SK-N-SH (cell line): Measurements from ENCODE around the gene FAM107B. TPM values are rescaled to one million over a fixed set of nuclear protein-coding genes. Genes with fewer than 3 reads are reported as not detected.

ENCODE experiments used
- CTCF ChIA-PET: fragments of 300-600, 350-600 bp; formaldehyde crosslinking; extraction: SDS; loops from one replicate; lab custom pipeline; 2021; lab: Yijun Ruan, JAX
- POLR2A ChIA-PET: fragments of 350-600 bp; sonication (Branson Sonifier 250); formaldehyde crosslinking; extraction: SDS; loops from one replicate; lab custom pipeline; 2020; ENCODE audit warnings: antibody characterized with exemption, inconsistent platforms; lab: Yijun Ruan, JAX
- DNase-seq: peaks from one replicate; pipeline ENCODE4 v3.0.0; 2012
- H2AFZ ChIP-seq: fragments of 200-600 bp; sonication (generic); 2 replicates; pipeline ENCODE4 v1.8.1; 2016; ENCODE audit warnings: antibody characterized with exemption, mild to moderate bottlenecking, low read depth
- H3F3A ChIP-seq: fragments of 200-600 bp; sonication (generic); replicated peaks from 2 replicates; pipeline ENCODE3; 2016; ENCODE audit warnings: antibody characterized with exemption, mild to moderate bottlenecking; ENCODE audit not compliant: insufficient read depth
- H3K27ac ChIP-seq, 2 experiments: fragments of 200-500 bp in 1 of 2; fragments of 200-600 bp in 1 of 2; sonication (Bioruptor generic) in 1 of 2; sonication (generic), shearing (Covaris generic) in 1 of 2; 2 replicates each; pipeline versions ENCODE4 v1.5.1 to v1.6.1; 2014 to 2016; ENCODE audit warnings: low read depth in 2 of 2, inconsistent platforms in 1 of 2, low read length in 1 of 2, mild to moderate bottlenecking in 1 of 2, mixed read lengths in 1 of 2
- H3K27me3 ChIP-seq: fragments of 200-600 bp; sonication (generic), shearing (Covaris generic); 2 replicates; pipeline ENCODE4 v1.6.1; 2016; ENCODE audit warnings: mixed run types; ENCODE audit not compliant: insufficient read depth
- H3K36me3 ChIP-seq, 2 experiments: fragments of 200-500 bp in 1 of 2; fragments of 200-600 bp in 1 of 2; sonication (Bioruptor generic) in 1 of 2; sonication (generic) in 1 of 2; replicated peaks in 1 of 2; 2 replicates each; pipeline versions ENCODE3 to v1.5.1; 2014 to 2016; ENCODE audit warnings: low read length in 1 of 2, mild to moderate bottlenecking in 1 of 2; ENCODE audit not compliant: insufficient read depth in 2 of 2, control insufficient read depth in 1 of 2
- H3K4me1 ChIP-seq, 2 experiments: fragments of 200-500 bp in 1 of 2; fragments of 200-600 bp in 1 of 2; sonication (Bioruptor generic) in 1 of 2; sonication (generic), shearing (Covaris generic) in 1 of 2; 2 replicates each; pipeline versions ENCODE4 v1.5.1 to v1.6.1; 2014 to 2016; ENCODE audit warnings: low read depth in 1 of 2, low read length in 1 of 2, mixed run types in 1 of 2; ENCODE audit not compliant: insufficient read depth in 2 of 2, control insufficient read depth in 1 of 2
- H3K4me2 ChIP-seq: fragments of 200-600 bp; sonication (generic), shearing (Covaris generic); 2 replicates; pipeline ENCODE4 v1.6.1; 2017; ENCODE audit warnings: mixed run types
- H3K4me3 ChIP-seq, 2 experiments: fragments of 200-500 bp in 1 of 2; fragments of 200-600 bp in 1 of 2; sonication (Bioruptor generic) in 1 of 2; sonication (generic), shearing (Covaris generic) in 1 of 2; 2 replicates each; pipeline versions ENCODE4 v1.5.1 to v1.8.1; 2014 to 2016; ENCODE audit warnings: low read depth in 2 of 2, inconsistent platforms in 1 of 2, low read length in 1 of 2, mild to moderate bottlenecking in 1 of 2, mixed read lengths in 1 of 2, moderate library complexity in 1 of 2
- H3K79me2 ChIP-seq: fragments of 200-600 bp; sonication (generic); 2 replicates; pipeline ENCODE4 v1.8.1; 2017; ENCODE audit warnings: mild to moderate bottlenecking; ENCODE audit not compliant: insufficient read depth
- H3K9ac ChIP-seq: fragments of 200-600 bp; sonication (generic); 2 replicates; pipeline ENCODE4 v1.6.1; 2017; ENCODE audit warnings: mixed run types
- H3K9me2 ChIP-seq: fragments of 200-600 bp; sonication (generic); 2 replicates; pipeline ENCODE4 v1.6.1; 2017; ENCODE audit warnings: mixed run types
- H3K9me3 ChIP-seq: fragments of 200-600 bp; sonication (generic); 2 replicates; pipeline ENCODE4 v1.6.1; 2017; ENCODE audit warnings: mixed run types, mild to moderate bottlenecking, moderate library complexity
- H4K20me1 ChIP-seq: fragments of 200-600 bp; sonication (generic); 2 replicates; pipeline ENCODE4 v1.6.1; 2017; ENCODE audit warnings: mild to moderate bottlenecking, mixed run types; ENCODE audit not compliant: insufficient read depth
- ELF1 ChIP-seq: IDR thresholded peaks from 2 replicates; pipeline ENCODE4 v1.4.0; 2012
- EP300 ChIP-seq, 2 experiments: IDR thresholded peaks; 2 replicates each; pipeline versions ENCODE4 v1.4.0 to v1.6.1; 2012; ENCODE audit warnings: borderline replicate concordance in 1 of 2, low read depth in 1 of 2, low read length in 1 of 2
- FOSL2 ChIP-seq: IDR thresholded peaks from 2 replicates; pipeline ENCODE4 v1.4.0; 2012; ENCODE audit warnings: low read depth, mild to moderate bottlenecking, moderate library complexity, borderline replicate concordance
- FOXM1 ChIP-seq: IDR thresholded peaks from 2 replicates; pipeline ENCODE4 v1.4.0; 2012; ENCODE audit warnings: low read depth, mild to moderate bottlenecking
- GABPA ChIP-seq: IDR thresholded peaks from 2 replicates; pipeline ENCODE4 v1.4.0; 2012; ENCODE audit warnings: low read depth, mild to moderate bottlenecking
- MEF2A ChIP-seq: IDR thresholded peaks from 2 replicates; pipeline ENCODE4 v1.4.0; 2012; ENCODE audit warnings: low read depth, borderline replicate concordance
- MXI1 ChIP-seq: IDR thresholded peaks from 2 replicates; pipeline ENCODE4 v1.6.1; 2012; ENCODE audit warnings: mild to moderate bottlenecking, low read depth, low read length, improper control_type of control experiment
- NFIC ChIP-seq: IDR thresholded peaks from 2 replicates; pipeline ENCODE4 v1.4.0; 2012; ENCODE audit warnings: borderline replicate concordance
- RCOR1 ChIP-seq: fragments of 150-350 bp; IDR thresholded peaks from 2 replicates; pipeline ENCODE4 v1.6.1; 2017; ENCODE audit warnings: antibody characterized with exemption, low read length
- RXRA ChIP-seq: IDR thresholded peaks from 2 replicates; pipeline ENCODE4 v1.4.0; 2012; ENCODE audit warnings: low read depth, mild to moderate bottlenecking, borderline replicate concordance
- SIN3A ChIP-seq: IDR thresholded peaks from 2 replicates; pipeline ENCODE4 v1.6.1; 2012; ENCODE audit warnings: low read depth, mild to moderate bottlenecking, low read length, moderate library complexity, borderline replicate concordance
- TAF1 ChIP-seq: IDR thresholded peaks from 2 replicates; pipeline ENCODE4 v1.6.1; 2012; ENCODE audit warnings: low read depth, mild to moderate bottlenecking, low read length, moderate library complexity, borderline replicate concordance
- TCF12 ChIP-seq: IDR thresholded peaks from 2 replicates; pipeline ENCODE4 v1.4.0; 2012
- WGBS: methylation state at CpG from one replicate; pipeline ENCODE4 v1.1.6; 2017; ENCODE audit warnings: low lambda C conversion rate; 5-methylcytosine and 5-hydroxymethylcytosine counted together
- polyA plus RNA-seq, 3 experiments: library from polyadenylated mRNA; depleted of rRNA; stranded (reverse); fragments of >200 nt; gene quantifications; 2 replicates each; pipeline ENCODE4 v1.2.3, GENCODE V29; 2012
- TF ChIP-seq, protein P1 (sequence below): IDR thresholded peaks from 2 replicates; pipeline ENCODE4 v1.6.1; 2012; ENCODE audit warnings: mild to moderate bottlenecking, low read depth, low read length, moderate library complexity
- TF ChIP-seq, protein P2 (sequence below): fragments of 150-350 bp; IDR thresholded peaks from 2 replicates; pipeline ENCODE4 v1.6.1; 2017; ENCODE audit warnings: antibody characterized with exemption, low read length, low read depth, borderline replicate concordance
- TF ChIP-seq, protein P3 (sequence below): fragments of 200-600 bp; sonication (generic); IDR thresholded peaks from 2 replicates; pipeline ENCODE4 v1.6.1; 2017; ENCODE audit warnings: antibody characterized with exemption, mild to moderate bottlenecking, moderate library complexity
- TF ChIP-seq, protein P4 (sequence below): fragments of 150-350 bp; IDR thresholded peaks from 2 replicates; pipeline ENCODE4 v1.6.1; 2016; ENCODE audit warnings: mild to moderate bottlenecking, low read depth, low read length

The FAM107B gene
- polyA plus RNA-seq, 1 of the 3 experiments (the other 2 are of a cell fraction), result 1.0 TPM

GRCh38 chr10:14686356-14686755 is 88.3 kb downstream of the FAM107B start:
- H3K79me2 ChIP-seq, result no peaks in the 10 kb centered on the region
- no peak overlapping the region for H3K9ac ChIP-seq
- H3K36me3 ChIP-seq, result no peaks in the 10 kb centered on the region
- no peak for DNase-seq
- H3F3A ChIP-seq, result no peaks in the 10 kb centered on the region
- no peaks in the 10 kb centered on the region for H3K9me2 ChIP-seq
- no peak overlapping the region for H3K27ac ChIP-seq
- H3K27me3 ChIP-seq, result no peaks in the 10 kb centered on the region
- H3K4me2 ChIP-seq, result no peak overlapping the region
- H3K4me1 ChIP-seq, result peaks cover 0 to 2% of the 10 kb centered on the region in 2 experiments; a peak in 2 of 4 replicates
- no peaks in the 10 kb centered on the region for H4K20me1 ChIP-seq
- H3K9me3 ChIP-seq, result no peaks in the 10 kb centered on the region
- H2AFZ ChIP-seq, result no peak overlapping the region
- TF ChIP-seq GABPA, result no peak
- no peak for TF ChIP-seq MXI1
- no peak for TF ChIP-seq ELF1
- no peak for TF ChIP-seq FOXM1
- 56% methylated on average over 5 of the region's 5 CpGs for WGBS
- CTCF ChIA-PET, result interaction anchor here (0.9 to 1.5 kb wide), 2 partner anchors 16 to 150 kb away, joined by 3 read pairs; no protein-coding TSS in a partner anchor
- POLR2A ChIA-PET, result interaction anchor here (0.7 kb wide), 1 partner anchor 268 kb away, joined by 3 read pairs; no protein-coding TSS in a partner anchor
- H3K4me3 ChIP-seq, result no peak overlapping the region

DNA sequence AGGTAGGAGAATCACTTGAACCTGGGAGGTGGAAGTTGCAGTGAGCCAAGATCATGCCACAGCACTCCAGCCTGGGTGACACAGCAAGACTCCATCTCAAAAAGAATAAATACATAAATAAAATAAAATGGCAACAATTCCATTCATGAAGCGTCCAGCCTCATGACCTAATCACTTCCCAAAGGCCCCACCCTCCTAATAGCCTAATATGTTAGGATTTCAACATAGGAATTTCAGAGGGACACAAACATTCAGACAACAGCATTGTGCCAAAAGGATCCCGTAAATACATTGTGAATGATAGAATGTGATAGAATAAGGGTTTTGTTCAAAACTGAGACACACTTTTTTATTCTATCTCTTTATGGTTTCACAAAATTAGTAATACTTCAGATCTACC is 90.3 kb downstream of the FAM107B start:
- Histone ChIP-seq H3K4me2 (no peak overlapping the region), H3K27me3 (no peaks in the 10 kb centered on the region), H4K20me1 (no peaks in the 10 kb centered on the region), H3K4me3 (no peak overlapping the region), H3F3A (no peaks in the 10 kb centered on the region), H3K79me2 (no peaks in the 10 kb centered on the region), H3K9me2 (no peaks in the 10 kb centered on the region), H3K9ac (no peak overlapping the region), H3K27ac (no peak overlapping the region), H2AFZ (no peak overlapping the region), H3K9me3 (no peaks in the 10 kb centered on the region), H3K4me1 (peaks cover 0 to 2% of the 10 kb centered on the region in 2 experiments; a peak in 2 of 4 replicates), H3K36me3 (no peaks in the 10 kb centered on the region)
- 49% methylated on average over 2 of the region's 2 CpGs for WGBS
- TF ChIP-seq TCF12 (no peak), SIN3A (no peak), EP300 (IDR thresholded peaks at IDR 0.05; ENCODE audit: borderline replicate concordance in 1 of 2, low read depth in 1 of 2, low read length in 1 of 2) (no peak), MEF2A (no peak), TAF1 (no peak), FOSL2 (no peak), RCOR1 (no peak), NFIC (no peak), RXRA (no peak), GABPA (no peak)
- TF ChIP-seq, protein P1, sequence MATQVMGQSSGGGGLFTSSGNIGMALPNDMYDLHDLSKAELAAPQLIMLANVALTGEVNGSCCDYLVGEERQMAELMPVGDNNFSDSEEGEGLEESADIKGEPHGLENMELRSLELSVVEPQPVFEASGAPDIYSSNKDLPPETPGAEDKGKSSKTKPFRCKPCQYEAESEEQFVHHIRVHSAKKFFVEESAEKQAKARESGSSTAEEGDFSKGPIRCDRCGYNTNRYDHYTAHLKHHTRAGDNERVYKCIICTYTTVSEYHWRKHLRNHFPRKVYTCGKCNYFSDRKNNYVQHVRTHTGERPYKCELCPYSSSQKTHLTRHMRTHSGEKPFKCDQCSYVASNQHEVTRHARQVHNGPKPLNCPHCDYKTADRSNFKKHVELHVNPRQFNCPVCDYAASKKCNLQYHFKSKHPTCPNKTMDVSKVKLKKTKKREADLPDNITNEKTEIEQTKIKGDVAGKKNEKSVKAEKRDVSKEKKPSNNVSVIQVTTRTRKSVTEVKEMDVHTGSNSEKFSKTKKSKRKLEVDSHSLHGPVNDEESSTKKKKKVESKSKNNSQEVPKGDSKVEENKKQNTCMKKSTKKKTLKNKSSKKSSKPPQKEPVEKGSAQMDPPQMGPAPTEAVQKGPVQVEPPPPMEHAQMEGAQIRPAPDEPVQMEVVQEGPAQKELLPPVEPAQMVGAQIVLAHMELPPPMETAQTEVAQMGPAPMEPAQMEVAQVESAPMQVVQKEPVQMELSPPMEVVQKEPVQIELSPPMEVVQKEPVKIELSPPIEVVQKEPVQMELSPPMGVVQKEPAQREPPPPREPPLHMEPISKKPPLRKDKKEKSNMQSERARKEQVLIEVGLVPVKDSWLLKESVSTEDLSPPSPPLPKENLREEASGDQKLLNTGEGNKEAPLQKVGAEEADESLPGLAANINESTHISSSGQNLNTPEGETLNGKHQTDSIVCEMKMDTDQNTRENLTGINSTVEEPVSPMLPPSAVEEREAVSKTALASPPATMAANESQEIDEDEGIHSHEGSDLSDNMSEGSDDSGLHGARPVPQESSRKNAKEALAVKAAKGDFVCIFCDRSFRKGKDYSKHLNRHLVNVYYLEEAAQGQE, result no peak
- TF ChIP-seq, protein P2, sequence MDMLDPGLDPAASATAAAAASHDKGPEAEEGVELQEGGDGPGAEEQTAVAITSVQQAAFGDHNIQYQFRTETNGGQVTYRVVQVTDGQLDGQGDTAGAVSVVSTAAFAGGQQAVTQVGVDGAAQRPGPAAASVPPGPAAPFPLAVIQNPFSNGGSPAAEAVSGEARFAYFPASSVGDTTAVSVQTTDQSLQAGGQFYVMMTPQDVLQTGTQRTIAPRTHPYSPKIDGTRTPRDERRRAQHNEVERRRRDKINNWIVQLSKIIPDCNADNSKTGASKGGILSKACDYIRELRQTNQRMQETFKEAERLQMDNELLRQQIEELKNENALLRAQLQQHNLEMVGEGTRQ, result no peak
- TF ChIP-seq, protein P3, sequence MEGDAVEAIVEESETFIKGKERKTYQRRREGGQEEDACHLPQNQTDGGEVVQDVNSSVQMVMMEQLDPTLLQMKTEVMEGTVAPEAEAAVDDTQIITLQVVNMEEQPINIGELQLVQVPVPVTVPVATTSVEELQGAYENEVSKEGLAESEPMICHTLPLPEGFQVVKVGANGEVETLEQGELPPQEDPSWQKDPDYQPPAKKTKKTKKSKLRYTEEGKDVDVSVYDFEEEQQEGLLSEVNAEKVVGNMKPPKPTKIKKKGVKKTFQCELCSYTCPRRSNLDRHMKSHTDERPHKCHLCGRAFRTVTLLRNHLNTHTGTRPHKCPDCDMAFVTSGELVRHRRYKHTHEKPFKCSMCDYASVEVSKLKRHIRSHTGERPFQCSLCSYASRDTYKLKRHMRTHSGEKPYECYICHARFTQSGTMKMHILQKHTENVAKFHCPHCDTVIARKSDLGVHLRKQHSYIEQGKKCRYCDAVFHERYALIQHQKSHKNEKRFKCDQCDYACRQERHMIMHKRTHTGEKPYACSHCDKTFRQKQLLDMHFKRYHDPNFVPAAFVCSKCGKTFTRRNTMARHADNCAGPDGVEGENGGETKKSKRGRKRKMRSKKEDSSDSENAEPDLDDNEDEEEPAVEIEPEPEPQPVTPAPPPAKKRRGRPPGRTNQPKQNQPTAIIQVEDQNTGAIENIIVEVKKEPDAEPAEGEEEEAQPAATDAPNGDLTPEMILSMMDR, result no peak
- TF ChIP-seq, protein P4, sequence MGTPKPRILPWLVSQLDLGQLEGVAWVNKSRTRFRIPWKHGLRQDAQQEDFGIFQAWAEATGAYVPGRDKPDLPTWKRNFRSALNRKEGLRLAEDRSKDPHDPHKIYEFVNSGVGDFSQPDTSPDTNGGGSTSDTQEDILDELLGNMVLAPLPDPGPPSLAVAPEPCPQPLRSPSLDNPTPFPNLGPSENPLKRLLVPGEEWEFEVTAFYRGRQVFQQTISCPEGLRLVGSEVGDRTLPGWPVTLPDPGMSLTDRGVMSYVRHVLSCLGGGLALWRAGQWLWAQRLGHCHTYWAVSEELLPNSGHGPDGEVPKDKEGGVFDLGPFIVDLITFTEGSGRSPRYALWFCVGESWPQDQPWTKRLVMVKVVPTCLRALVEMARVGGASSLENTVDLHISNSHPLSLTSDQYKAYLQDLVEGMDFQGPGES, result no peak
- POLR2A ChIA-PET, result no interaction called here
- DNase-seq, result no peak
- CTCF ChIA-PET, result interaction anchor here (1.6 kb wide), 1 partner anchor 10 kb away, joined by 6 read pairs; no protein-coding TSS in a partner anchor
